ENCODE data around the gene CDC14A. TPM values are rescaled to one million over a fixed set of nuclear protein-coding genes. Genes with fewer than 3 reads are reported as not detected.

CDC14A gene
- total and polyA plus RNA-seq, 2 of the 8 experiments (the other 6 are each of a cell fraction or from before 2014, with no cell fraction given), result 3.2 to 8.9 TPM

DNA sequence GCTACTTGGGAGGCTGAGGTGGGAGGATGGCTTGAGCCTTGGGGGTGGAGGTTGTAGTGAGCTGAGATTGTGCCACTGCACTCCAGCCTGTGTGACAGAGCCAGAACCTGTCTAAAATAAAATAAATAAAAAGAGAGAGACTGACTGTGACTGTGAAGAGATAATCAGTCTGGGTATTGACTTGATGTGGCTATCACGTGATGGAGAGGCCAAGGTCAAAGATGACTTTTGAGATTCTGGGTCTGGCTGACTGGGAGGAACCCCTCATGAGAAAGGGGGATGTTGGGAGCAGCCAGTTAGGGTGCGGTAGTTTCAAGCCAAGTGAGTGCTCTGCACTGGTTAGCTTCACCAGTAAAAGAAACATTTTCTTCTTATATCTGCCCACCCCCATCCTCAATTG, 66.8 kb downstream of the CDC14A start:
- Histone ChIP-seq H3K14ac (ENCODE audit: insufficient read length) (no peak overlapping the region), H2BK20ac (ENCODE audit: low read length) (no peak overlapping the region), H3K18ac (ENCODE audit: extremely low read depth, low read length) (no peak overlapping the region), H3K4me1 (replicated peaks in 1 of 4; ENCODE audit: control insufficient read depth in 3 of 4, insufficient read depth in 4 of 4, low read length in 3 of 4) (peaks cover 0 to 5% (median 3%) of the 10 kb centered on the region in 4 experiments; a peak in 4 of 7 replicates), H2BK5ac (ENCODE audit: low read depth, low read length) (no peak overlapping the region), H4K91ac (replicated peaks; ENCODE audit: insufficient read length, low read length) (no peak overlapping the region), H3K79me1 (ENCODE audit: low read depth, low read length) (0 out of 2 replicates have a peak, but pooled peaks cover 2% of the 10 kb centered on the region), H3K4ac (replicated peaks; ENCODE audit: insufficient read length, low read depth, low read length) (no peak overlapping the region), H2BK15ac (ENCODE audit: low read length) (no peak overlapping the region), H3K79me2 (ENCODE audit: control insufficient read depth in 1 of 2, insufficient read depth in 2 of 2, low read length in 2 of 2) (no peaks in the 10 kb centered on the region), H3K9ac (replicated peaks in 1 of 4; ENCODE audit: extremely low read depth in 1 of 4, low read depth in 3 of 4, low read length in 3 of 4) (no peak overlapping the region), H3K9me3 (ENCODE audit: insufficient read depth in 2 of 2, low read depth in 1 of 2, low read length in 1 of 2) (no peaks in the 10 kb centered on the region), H3K23ac (ENCODE audit: insufficient read length) (no peak overlapping the region), H2AK5ac (ENCODE audit: low read depth, low read length) (no peak overlapping the region), H3K27ac (ENCODE audit: low read depth, low read length) (no peak overlapping the region), H4K8ac (ENCODE audit: extremely low read depth, insufficient read depth, low read length) (no peak overlapping the region), H3K36me3 (ENCODE audit: control insufficient read depth in 2 of 4, insufficient read depth in 4 of 4, low read length in 3 of 4) (no peaks in the 10 kb centered on the region; a peak in 1 of 8 replicates), H3K56ac (replicated peaks; ENCODE audit: insufficient read length, low read depth, low read length) (no peak overlapping the region), H2BK120ac (replicated peaks; ENCODE audit: low read depth, low read length) (no peak overlapping the region), H4K5ac (ENCODE audit: insufficient read length, low read depth, low read length) (no peak overlapping the region), H3K4me3 (ENCODE audit: extremely low read depth in 1 of 4, insufficient read depth in 2 of 4, low read depth in 3 of 4, low read length in 4 of 4) (no peak overlapping the region), H2BK12ac (ENCODE audit: low read depth, low read length) (no peak overlapping the region), H3K23me2 (ENCODE audit: low read depth, low read length) (no peaks in the 10 kb centered on the region), H3K4me2 (ENCODE audit: insufficient read depth in 1 of 2, low read depth in 2 of 2, low read length in 2 of 2) (no peak overlapping the region), H3K27me3 (replicated peaks in 1 of 4; ENCODE audit: control insufficient read depth in 3 of 4, extremely low read depth in 1 of 4, insufficient read depth in 3 of 4, low read length in 3 of 4) (no peaks in the 10 kb centered on the region; a peak in 1 of 7 replicates), H2AFZ (ENCODE audit: low read length) (no peak overlapping the region), H4K20me1 (replicated peaks in 1 of 2; ENCODE audit: control insufficient read depth in 1 of 2, insufficient read depth in 2 of 2, low read length in 2 of 2) (peaks cover 0 to 3% of the 10 kb centered on the region in 2 experiments)
- CTCF ChIA-PET (ENCODE audit: partially characterized antibody), result no interaction called here
- TF ChIP-seq, protein P1, sequence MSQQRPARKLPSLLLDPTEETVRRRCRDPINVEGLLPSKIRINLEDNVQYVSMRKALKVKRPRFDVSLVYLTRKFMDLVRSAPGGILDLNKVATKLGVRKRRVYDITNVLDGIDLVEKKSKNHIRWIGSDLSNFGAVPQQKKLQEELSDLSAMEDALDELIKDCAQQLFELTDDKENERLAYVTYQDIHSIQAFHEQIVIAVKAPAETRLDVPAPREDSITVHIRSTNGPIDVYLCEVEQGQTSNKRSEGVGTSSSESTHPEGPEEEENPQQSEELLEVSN (IDR thresholded peaks at IDR 0.05), result no peak
- TF ChIP-seq KDM1A (IDR thresholded peaks at IDR 0.05; ENCODE audit: borderline replicate concordance, low read length), result no peak
- no peak for TF ChIP-seq HDAC6 (IDR thresholded peaks at IDR 0.05; ENCODE audit: low read depth, low read length)
- no peak for TF ChIP-seq SIRT6 (IDR thresholded peaks at IDR 0.05; ENCODE audit: low read length)
- no peak for TF ChIP-seq TAF1 (IDR thresholded peaks at IDR 0.05; ENCODE audit: low read depth, low read length)
- no peak for TF ChIP-seq JUND (IDR thresholded peaks at IDR 0.05; ENCODE audit: low read length)
- TF ChIP-seq ZNF274 (IDR thresholded peaks at IDR 0.05; ENCODE audit: borderline replicate concordance, extremely low read depth, low read length), result no peak
- DNase-seq (ENCODE audit: low read depth in 1 of 2, low spot score in 2 of 2) (no peak), FAIRE-seq (no peak)
- WGBS, 2 experiments (ENCODE audit: extremely low coverage in 1 of 2, insufficient coverage in 1 of 2, insufficient read length in 1 of 2, insufficient replicate concordance in 2 of 2, low coverage in 1 of 2, low lambda C conversion rate in 2 of 2, missing lambda C conversion rate in 1 of 2), result 93% methylated on average over 2 of the region's 2 CpGs; no CpG with 5 or more reads in 1 of the 2 experiments
- POLR2A ChIA-PET (ENCODE audit: partially characterized antibody), result no interaction called here

Measured in H1 (cell line).